ENCODE data around the gene RAB28.

The RAB28 gene

GRCh38 chr4:13384055-13384454 is 100.1 kb downstream of the RAB28 start:
- no peak for DNase-seq (ENCODE audit: low spot score)
- FAIRE-seq, result no peak

GRCh38 chr4:13378973-13379759 is 105.0 kb downstream of the RAB28 start:
- FAIRE-seq (no peak), DNase-seq (ENCODE audit: low spot score) (no peak)

GRCh38 chr4:13371048-13371447 is 113.1 kb downstream of the RAB28 start:
- no peak for DNase-seq (ENCODE audit: low spot score)

GRCh38 chr4:13368217-13368616 is 115.9 kb downstream of the RAB28 start:
- FAIRE-seq (no peak), DNase-seq (ENCODE audit: low spot score) (no peak)

More at GRCh38 chr4:13371048-13371447, 113.1 kb downstream of the RAB28 start:
- no peak for FAIRE-seq

GRCh38 chr4:13367691-13368090 is 116.4 kb downstream of the RAB28 start:
- FAIRE-seq, result no peak
- DNase-seq (ENCODE audit: low spot score), result no peak

- FAIRE-seq (no peak), DNase-seq (ENCODE audit: low spot score) (no peak)
Observed at GRCh38 chr4:13367244-13367643, 116.9 kb downstream of the RAB28 start.

- FAIRE-seq (no peak), DNase-seq (ENCODE audit: low spot score) (no peak)
Observed at GRCh38 chr4:13365195-13365594, 118.9 kb downstream of the RAB28 start.

- FAIRE-seq, result no peak
Observed at GRCh38 chr4:13364653-13365052, 119.5 kb downstream of the RAB28 start.

GRCh38 chr4:13364172-13364571 is 120.0 kb downstream of the RAB28 start:
- DNase-seq (ENCODE audit: low spot score) (no peak), FAIRE-seq (no peak)

More at GRCh38 chr4:13364653-13365052, 119.5 kb downstream of the RAB28 start:
- DNase-seq (ENCODE audit: low spot score), result no peak

- no peak for FAIRE-seq
- DNase-seq (ENCODE audit: low spot score), result no peak
Observed at GRCh38 chr4:13359809-13360208, 124.3 kb downstream of the RAB28 start.

- FAIRE-seq (no peak), DNase-seq (ENCODE audit: low spot score) (no peak)
Observed at GRCh38 chr4:13355111-13355880, 128.8 kb downstream of the RAB28 start.

- FAIRE-seq, result no peak
Observed at GRCh38 chr4:13349096-13349495, 135.0 kb downstream of the RAB28 start.

GRCh38 chr4:13348216-13348615 is 135.9 kb downstream of the RAB28 start:
- no peak for DNase-seq (ENCODE audit: low spot score)
- FAIRE-seq, result no peak

More at GRCh38 chr4:13349096-13349495, 135.0 kb downstream of the RAB28 start:
- peak; percentile 29 for DNase-seq (ENCODE audit: low spot score)

GRCh38 chr4:13347517-13348125 is 136.5 kb downstream of the RAB28 start:
- FAIRE-seq (no peak), DNase-seq (ENCODE audit: low spot score) (no peak)

GRCh38 chr4:13344216-13344615 is 139.9 kb downstream of the RAB28 start:
- DNase-seq (ENCODE audit: low spot score), result no peak
- no peak for FAIRE-seq

- FAIRE-seq (no peak), DNase-seq (ENCODE audit: low spot score) (no peak)
Observed at GRCh38 chr4:13340672-13341071, 143.5 kb downstream of the RAB28 start.

GRCh38 chr4:13331827-13332226 is 152.3 kb downstream of the RAB28 start:
- no peak for DNase-seq (ENCODE audit: low spot score)
- no peak for FAIRE-seq

GRCh38 chr4:13329963-13330362 is 154.2 kb downstream of the RAB28 start:
- FAIRE-seq, result no peak
- no peak for DNase-seq (ENCODE audit: low spot score)

GRCh38 chr4:13329340-13329850 is 154.7 kb downstream of the RAB28 start:
- DNase-seq (ENCODE audit: low spot score) (no peak), FAIRE-seq (no peak)

- no peak for FAIRE-seq
- DNase-seq (ENCODE audit: low spot score), result no peak
Observed at GRCh38 chr4:13328591-13328990, 155.5 kb downstream of the RAB28 start.

- FAIRE-seq (no peak), DNase-seq (ENCODE audit: low spot score) (no peak)
Observed at GRCh38 chr4:13327991-13328390, 156.1 kb downstream of the RAB28 start.

- FAIRE-seq, result no peak
- DNase-seq (ENCODE audit: low spot score), result no peak
Observed at GRCh38 chr4:13325744-13326143, 158.4 kb downstream of the RAB28 start.
